Measurements from ENCODE around the gene PTPRD.

Gene PTPRD

GRCh38 chr9:9730174-9730573 lies 882.6 kb downstream of the PTPRD start:
- no peak for DNase-seq

- no peak for DNase-seq
Measured at GRCh38 chr9:9729082-9729481, 883.7 kb downstream of the PTPRD start.

DNA sequence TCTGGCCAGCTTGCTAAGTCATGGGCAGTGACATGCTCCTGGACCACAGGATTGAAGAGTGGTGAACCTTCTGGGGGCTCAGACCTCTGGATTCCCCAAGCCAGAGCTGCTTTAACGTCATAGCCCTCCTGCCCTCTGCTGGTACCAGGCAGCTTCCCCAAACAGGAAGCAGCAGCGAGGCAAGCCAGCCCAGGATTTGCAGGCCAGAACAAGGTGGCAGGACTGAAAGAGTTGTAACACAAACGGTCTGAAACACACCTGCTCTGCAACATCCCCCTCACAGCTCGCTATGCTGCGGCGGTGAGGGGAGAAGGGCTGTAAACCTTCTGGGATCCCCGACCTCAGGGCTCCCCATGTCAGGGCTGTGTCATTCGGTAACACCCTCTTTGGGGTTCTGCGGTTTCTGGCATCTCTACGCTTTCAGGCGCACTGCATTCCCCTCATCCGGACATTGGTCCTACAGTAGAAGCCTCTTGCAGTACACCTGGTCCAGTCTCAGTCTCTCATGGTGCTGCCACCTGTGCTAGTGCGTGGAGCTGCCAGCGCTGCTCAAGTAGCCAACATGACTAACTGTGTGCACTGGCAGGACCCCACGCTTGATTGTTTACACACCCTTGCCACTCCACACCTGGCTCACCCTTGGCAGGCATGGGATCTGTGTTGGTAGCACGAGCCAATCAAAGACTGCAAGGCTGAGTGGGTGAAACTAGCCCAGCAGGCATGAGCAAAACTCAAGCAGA lies 893.3 kb downstream of the PTPRD start:
- no peak for DNase-seq

DNA sequence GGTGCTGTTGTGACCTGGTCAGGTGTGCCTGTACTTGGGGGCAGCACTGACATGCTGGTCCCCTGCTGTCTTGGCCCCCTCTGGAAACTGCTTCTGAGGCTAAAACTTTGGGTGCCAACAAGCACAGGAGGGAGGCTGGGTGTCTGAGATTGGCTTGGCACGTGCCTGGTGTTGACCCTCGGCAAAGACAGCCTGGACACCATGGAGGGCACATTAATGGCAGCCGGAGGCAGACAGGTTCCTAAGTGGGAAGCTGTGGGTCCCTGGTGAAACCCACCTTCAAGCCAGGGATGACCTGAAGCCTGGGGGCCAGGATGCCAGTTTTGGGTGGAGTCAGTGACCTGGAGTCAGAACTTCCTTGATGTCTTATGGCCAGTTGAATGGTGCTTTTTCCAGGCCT lies 894.1 kb downstream of the PTPRD start:
- no peak for DNase-seq

- DNase-seq, result no peak
Measured at GRCh38 chr9:9679433-9679832, 933.4 kb downstream of the PTPRD start.

- DNase-seq, result no peak
Measured at GRCh38 chr9:9674461-9674860, 938.3 kb downstream of the PTPRD start.

- no peak for DNase-seq
Measured at GRCh38 chr9:9670454-9670853, 942.3 kb downstream of the PTPRD start.

GRCh38 chr9:9645006-9645405 lies 967.8 kb downstream of the PTPRD start:
- no peak for DNase-seq

- no peak for DNase-seq
Measured at GRCh38 chr9:9631284-9631683, 981.5 kb downstream of the PTPRD start.

GRCh38 chr9:9625248-9625647 lies 987.6 kb downstream of the PTPRD start:
- DNase-seq, result no peak

DNA sequence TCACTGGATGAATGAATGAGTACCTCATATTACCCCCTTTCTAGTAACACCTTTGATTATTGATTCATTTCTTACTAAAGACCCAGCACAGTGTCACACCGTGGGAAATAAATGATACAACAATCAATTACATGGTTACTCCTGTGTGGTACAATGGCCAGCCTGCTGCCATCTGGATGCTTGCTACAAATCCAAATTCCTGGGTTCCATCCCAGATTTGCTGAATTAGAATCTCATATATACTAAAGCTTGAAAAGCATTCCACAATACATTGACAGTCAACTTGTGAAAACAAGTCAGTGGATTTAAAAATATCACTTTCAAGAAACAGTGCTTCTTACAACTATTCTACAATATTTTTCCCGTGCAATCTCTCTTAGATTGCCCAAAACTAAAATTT lies 989.3 kb downstream of the PTPRD start:
- DNase-seq, result no peak

GRCh38 chr9:9621355-9621940 lies 991.4 kb downstream of the PTPRD start:
- DNase-seq, result no peak

DNA sequence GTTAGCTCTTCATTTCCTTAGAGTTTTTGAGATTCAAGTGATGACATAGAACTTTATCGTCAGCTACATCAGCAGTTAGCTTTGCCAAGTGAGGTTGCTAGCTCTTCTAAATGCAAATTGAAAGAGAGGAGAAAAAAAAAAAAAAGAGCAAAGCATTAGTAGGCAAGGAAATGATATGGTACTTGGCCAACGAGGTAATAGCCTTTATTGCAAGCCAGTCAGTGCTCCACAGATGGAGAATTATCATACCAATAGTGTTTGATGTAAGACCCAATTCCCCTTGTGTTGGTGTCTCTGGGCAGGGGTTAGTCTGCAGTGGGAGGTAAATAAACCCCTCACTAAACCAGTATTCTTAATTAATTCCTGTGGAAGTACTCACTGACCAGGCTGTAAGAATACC lies 992.1 kb downstream of the PTPRD start:
- DNase-seq, result no peak

GRCh38 chr9:9615086-9615485 lies 997.7 kb downstream of the PTPRD start:
- DNase-seq, result no peak

DNA sequence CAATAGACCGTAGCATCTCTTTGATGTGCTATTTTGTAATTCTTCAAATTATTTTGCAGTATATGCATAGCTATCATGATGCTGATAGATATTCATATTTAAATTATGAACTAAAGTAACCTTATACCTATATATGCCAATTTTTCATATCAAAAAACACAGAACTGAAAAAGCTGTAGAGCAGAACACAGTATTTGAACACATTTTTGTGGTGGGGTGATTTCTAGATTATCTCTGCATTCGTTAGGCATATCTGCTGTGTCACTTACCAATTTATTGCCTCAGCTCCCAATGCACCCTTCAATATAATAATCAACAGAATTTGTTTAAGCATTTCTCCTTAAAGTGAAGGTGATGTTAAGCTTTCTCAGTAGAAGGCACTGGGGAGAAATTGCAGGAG lies 998.2 kb downstream of the PTPRD start:
- no peak for DNase-seq

GRCh38 chr9:9612755-9613154 lies 1000.0 kb downstream of the PTPRD start:
- no peak for DNase-seq

DNA sequence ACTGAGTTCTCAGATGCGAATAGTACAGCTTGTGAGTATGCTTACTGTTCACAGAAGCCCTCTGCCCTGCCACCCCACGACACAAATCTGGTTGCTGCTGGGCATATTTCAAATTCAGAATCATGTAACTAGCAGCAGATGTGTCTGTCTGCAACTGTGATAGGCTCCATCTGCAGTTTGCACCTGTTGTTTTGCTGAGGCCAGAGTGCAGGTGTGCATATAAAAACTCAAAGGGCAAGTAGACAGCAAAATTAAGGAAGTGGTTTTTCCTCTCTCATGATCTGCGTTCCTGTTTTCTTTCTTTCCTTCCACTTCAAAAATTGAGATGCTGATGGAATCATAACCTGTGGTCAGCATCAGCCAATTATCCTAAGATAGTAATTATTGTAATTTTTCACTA lies 1000.5 kb downstream of the PTPRD start:
- no peak for DNase-seq

DNA sequence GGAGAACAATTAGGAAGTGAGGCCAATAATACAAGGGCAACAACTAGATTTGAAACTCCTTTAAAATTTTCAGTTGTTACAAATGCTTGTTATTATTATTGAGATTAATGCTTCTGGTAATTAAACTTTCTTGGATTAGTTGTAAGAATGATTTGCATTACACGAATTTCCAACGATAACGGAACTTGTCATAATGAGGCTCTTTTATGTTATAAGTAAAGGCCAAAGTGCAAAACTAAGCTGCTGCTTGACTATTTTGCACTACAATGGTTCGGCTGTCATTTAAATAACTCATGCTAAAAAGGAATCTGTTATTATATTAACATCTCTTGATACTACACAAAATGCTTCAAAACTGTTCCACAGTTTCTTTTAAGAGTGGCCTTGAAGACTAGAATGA lies 1007.1 kb downstream of the PTPRD start:
- DNase-seq, result no peak

DNA sequence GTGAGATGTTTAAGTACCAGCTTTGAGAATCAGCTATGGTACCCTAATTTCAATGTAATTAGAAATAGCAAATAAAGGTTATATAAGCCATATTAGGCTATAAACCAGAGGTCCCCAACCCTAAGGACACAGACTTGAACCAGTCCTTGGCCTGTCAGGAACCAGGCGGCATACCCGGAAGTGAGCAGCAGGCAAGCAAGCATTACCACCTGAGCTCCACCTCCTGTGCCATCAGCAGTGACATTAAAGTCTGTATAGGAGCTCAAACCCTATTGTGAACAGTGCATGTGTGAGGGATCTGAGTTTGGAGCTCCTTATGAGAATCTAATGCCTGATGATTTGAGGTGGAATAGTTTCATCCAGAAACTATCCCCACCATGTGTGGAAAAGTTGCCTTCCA lies 1009.5 kb downstream of the PTPRD start:
- no peak for DNase-seq

GRCh38 chr9:9598723-9599122 lies 1014.1 kb downstream of the PTPRD start:
- no peak for DNase-seq

GRCh38 chr9:9592104-9592503 lies 1020.7 kb downstream of the PTPRD start:
- no peak for DNase-seq

DNA sequence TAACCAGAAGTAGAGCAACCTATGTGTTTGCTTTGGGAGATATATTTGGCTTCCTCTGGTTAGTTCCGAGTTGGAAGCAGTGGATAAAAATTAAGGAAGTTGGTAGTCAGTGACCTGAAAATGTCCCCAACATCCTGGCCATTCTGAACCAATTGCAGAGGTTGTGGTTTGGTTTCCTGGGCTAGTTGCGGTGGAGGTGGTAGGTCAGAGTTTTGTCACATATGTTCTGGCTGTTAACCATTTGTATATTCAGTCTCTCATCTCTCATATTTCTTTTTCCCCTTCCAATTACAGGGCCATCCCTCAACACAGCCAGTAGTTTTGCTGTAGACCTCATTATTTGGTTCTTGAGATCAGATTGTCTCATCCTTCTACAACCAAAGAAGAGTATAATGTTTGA lies 1026.9 kb downstream of the PTPRD start:
- DNase-seq, result no peak

DNA sequence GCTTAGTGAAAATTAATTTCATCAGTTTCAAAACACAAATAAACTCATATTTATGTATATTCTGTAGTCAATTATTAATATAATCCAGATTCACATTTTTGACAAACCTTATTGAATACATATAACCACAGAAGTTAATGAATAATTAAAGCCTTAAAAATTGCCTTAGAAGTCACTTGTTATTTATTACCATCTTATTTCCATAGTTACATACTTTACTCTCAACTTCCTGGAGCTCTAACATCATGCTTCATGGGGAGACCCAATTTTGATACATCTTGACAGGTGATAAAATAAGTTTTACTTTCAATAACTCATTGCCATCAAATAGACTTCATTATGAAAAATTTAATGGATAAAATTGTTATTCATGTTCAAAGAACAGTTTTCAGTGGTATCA lies 1038.7 kb downstream of the PTPRD start:
- no peak for DNase-seq

DNA sequence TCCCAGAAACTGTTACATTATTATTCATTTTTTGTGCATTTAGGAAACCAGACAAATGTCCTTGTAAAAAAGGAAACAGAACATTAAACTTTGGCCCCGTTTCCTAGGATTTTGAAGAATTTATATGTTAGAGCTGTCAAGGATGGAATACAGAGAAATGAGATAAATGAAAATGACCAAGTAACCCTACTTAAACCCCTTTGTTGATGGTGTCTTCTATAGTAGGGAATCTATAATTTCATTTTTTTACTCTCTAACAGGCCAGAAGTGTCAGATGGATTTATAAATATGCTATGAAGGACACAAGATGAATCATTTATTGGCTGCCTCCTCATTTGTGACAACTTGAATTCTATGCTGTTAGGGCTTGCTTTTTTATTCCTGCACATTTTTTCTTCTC lies 1047.1 kb downstream of the PTPRD start:
- DNase-seq, result no peak

DNA sequence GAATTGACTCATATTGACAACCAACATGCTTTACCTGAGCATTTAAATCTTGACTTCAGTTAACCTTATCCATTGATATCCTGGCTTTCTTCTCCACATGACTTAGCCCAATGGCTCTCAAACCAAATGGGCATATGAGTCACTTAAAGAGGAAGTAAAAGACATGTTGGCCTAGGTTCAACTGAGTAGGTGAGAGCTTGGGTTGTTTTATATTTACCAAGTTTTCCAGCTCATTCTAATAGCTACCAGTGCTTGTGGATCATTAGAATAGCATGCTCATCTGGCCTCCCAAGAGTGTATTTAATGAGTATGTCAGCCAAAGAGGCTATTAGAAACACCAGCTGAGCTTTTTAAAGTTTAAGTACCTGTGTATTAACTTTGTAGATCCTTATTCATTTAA lies 1049.0 kb downstream of the PTPRD start:
- DNase-seq, result no peak
